Hematopoietic multipotent progenitor cell treated with erythropoietin and hydrocortisone succinate and interleukin-3 and kit ligand, for 17 days (in vitro differentiated cells): ENCODE results near the gene PTPRJ.
A peak's percentile ranks its signal among the peaks of the same experiment; 100 is the strongest.

Source experiments
- DNase-seq: peaks from one replicate; pipeline ENCODE4 v3.0.0-alpha.2; 2015; ENCODE audit warnings: low spot score

The PTPRJ gene

DNA sequence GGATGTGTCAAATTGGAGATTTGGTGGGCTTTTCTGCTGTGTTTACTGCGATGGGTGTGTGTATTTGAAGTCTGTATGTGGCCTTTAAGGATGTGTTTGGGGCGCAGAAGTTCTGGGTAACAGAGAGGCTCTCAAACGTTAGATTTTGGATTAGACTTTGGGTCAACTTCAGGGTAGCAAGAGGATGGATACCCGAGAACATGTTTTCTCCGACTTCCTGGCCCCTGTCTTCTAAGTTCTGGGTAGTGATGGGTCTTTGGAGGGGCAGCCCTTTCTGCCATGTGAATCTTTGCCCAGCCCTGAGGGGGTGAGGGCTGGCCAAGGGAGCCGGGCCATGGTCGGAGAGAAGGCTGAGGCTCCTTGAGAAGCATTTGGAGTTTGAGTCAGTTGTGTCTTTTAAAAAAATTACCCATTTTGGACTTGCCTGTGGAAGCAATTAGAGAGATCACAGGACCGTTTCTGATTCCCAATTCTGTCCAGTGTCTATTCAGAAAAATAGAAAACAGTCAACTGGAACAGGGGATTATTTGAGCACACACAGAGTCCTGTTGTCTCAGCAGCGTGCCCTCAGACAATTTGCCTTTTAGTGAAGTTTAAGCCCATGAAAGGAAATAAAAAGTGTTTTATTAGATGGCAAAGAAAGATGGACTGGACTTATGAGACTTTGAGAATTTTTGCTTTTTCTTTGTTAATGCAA is 114.4 kb downstream of the PTPRJ start:
- DNase-seq: no peak

- DNase-seq: no peak
These were observed 115.6 kb downstream of the PTPRJ start for GRCh38 chr11:48095779-48096470.

DNA sequence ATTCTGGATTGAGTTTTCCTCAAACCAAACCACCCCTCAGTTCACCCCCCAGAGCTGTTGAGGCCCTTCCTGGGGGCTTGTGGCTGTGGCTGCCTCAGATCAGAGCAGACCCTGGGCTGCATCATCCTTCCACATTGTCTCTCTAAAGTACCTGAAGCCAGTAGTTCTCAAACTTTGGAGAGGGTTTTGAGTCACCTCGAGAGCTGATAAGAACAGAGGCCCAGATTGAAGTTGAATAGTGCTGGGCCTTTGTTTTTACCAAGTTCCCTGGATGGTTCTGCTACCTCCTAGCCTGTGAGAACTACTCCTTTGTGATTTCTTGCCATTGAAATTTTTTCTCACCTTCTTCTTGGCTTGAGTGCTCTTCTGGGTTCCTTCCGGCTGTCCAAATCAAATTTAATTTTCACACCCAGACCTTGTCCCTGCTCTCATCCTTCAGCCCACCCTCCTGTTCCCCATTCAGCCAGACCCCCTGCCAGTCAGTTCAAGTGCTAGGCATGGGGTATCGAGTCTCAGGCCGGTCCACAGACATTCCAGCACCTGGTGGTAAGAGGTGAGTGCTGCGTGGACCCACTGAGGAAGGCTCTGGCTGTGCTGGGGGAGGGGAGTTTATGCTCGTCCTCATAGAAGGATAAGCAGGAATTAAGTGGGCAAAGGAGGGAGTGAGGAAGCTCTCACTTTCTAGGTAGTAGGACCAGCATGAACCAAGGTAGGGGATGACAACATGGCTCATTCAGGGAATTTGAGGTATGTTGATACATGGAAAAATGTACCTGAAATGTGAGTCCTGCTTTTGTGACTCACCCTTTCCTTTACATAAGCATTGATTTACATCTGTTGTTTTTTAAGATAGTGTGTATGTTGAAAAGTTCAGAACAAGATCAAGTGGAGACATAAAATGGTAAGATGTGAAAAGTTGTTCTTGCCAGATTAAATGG is 116.5 kb downstream of the PTPRJ start:
- DNase-seq: no peak

- DNase-seq: no peak
These were observed 117.7 kb downstream of the PTPRJ start for GRCh38 chr11:48098024-48098423.

DNA sequence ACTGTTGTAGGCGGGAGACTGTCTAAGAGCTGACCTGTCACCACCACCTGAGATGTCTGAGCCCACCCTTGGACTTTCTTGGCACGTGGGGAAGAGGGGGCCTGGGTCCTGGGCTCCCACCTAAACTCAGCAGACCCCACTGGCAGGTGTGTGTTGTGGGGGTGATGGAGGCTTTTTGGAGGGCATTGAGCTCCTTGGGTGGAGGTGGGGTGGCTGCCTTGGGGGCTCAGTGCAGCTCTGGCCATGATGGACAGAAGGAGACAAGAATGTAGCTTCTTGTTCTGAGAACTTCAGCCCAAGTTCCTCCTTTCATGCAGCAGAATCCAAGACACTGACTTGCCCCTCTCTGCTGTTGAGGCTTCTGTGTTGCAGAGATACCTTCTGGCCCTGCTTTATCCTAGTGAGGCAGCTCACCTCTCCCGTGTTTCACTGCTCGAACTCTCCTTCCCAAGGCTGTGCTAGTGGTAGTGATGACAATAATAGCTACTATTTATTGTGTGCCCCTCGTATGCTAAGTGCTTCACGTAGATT is 119.6 kb downstream of the PTPRJ start:
- no peak for DNase-seq

DNA sequence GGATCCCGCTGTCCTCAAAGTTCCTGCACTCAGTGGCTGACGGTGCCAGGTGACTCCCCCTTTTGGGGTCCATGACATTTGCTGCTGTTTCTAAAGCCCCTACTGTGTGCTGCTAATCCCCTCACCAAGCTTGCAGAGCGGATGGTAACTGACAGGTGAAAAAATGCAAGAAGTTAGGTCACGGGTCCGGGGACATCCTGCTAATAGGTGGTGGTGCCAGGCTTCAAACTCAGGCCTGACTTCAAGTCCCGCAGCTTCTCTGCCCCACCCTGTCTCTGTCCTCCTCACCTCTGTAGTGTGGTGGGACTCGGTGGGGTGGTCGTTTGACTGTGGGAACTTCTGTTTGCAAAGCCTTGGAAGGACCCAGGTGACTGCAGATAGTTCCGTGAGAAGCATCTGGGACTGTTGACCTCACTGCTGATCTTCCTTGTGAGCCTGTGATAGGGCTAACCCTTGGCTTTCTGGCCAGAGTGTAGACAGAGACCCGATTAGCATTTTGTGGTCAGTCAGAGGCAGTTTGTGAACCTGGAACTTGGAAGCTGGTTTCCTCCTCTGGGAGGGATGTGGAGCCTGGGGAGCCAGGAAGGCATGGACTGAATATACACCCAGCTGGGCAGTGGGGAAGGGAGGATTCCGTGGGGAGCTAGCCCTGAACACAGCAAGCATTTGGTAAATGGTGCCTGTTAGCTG is 120.8 kb downstream of the PTPRJ start:
- no peak for DNase-seq

- DNase-seq: no peak
These were observed 121.6 kb downstream of the PTPRJ start for GRCh38 chr11:48101958-48102357.

GRCh38 chr11:48103621-48104567 is 123.5 kb downstream of the PTPRJ start:
- DNase-seq: no peak

DNA sequence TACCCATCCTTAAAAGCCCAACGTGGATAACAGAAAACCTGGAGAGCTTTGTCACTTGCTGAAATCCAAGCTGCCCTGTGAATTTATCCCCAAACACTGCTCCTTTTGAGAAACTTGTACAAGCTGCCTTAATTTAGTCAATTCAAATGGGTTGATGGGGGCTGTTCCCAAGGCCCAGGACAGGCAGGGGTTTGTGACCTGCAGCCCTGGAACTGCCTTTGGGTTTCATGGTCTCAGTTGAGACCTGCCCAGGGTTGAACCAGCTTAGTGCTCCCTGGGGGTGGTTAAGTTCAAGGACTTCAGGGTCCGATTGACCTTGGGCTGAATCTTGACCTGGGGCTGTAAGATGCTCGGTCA is 124.2 kb downstream of the PTPRJ start:
- DNase-seq: no peak

DNA sequence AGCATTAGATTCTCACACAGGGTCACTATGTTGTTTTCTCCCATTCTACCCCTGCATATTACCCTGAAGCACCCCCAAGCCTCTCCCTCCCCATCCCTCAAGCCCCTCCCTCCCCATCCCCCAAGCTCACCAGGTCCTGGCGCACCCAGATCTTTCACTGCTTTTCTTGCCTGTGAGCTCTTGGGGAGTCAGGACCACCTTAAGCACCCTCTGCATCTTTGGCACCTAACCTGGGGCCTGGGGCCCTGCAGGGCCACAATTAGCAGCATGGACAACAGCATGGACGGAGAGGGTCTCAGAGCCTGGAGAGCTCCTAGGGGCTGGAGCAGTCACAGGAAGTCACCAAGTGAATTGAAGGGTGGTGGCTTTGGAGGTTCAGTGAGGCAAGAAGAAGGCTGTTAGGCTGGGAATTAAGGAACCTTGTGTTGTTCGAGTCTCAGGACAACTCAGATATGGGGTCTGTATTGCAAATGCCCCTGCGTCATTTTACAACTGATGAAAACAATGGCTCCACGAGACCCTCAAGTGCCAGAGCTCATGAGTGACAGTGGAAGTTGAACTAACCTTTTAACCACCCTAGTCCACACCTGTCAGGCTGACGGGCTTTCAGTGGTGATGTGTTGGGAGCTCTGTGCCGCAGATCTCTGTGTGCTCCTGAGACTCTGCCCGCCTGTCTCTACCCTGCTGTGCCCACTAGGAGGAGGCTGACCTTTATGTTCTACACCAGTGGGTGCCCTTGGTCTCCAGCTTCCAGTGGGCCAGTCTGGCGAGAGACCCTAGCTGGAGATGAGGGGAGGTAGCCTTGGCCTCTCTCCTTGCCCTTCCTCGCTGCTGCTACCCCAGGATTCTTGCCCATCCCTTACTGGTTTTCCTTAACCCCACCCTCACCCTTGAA is 125.0 kb downstream of the PTPRJ start:
- no peak for DNase-seq

DNA sequence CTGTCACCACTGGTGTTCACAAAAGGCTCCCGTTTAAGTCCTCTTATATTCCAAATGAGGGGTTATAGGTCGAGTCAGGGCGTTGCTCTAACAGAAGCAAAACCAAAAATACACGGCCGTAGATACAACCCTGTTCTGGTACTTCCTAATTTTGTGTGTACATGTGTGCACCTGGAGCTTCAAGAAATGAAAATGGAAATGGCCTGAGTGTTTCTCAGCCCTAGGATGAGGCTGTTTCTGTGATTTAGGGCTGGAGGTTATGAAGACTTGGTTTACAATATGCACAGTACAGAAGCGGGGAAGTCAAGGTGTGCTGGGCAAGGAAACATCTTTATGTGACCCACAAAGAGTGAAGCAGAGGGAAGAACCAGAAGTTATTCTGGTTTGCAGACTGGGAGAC is 125.8 kb downstream of the PTPRJ start:
- DNase-seq: no peak

DNA sequence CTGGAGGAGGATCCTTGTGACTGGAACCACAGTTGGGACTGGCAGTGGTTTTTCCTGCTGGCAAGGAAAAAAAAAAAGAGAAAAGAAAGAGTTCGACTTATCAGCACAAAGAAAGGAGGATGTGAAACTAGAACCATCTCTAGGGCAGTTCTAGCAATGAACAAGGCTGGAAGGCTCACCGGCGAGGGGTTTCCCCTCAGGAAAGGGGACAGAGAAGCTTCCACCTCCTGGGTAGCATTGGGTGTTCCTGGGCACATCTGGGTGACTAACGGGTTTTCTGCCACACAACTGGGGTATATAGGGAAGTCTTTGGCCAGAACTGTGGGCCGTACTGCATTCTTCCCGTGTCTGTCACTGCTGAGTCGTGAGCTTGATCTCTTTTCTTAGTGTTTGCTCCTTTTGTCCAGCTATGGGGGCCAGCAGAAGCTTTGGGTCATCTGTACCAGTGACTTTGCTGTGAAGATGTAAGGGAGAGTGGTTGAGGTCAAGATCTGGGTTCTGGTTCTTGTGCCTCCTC is 126.9 kb downstream of the PTPRJ start:
- DNase-seq: no peak

DNA sequence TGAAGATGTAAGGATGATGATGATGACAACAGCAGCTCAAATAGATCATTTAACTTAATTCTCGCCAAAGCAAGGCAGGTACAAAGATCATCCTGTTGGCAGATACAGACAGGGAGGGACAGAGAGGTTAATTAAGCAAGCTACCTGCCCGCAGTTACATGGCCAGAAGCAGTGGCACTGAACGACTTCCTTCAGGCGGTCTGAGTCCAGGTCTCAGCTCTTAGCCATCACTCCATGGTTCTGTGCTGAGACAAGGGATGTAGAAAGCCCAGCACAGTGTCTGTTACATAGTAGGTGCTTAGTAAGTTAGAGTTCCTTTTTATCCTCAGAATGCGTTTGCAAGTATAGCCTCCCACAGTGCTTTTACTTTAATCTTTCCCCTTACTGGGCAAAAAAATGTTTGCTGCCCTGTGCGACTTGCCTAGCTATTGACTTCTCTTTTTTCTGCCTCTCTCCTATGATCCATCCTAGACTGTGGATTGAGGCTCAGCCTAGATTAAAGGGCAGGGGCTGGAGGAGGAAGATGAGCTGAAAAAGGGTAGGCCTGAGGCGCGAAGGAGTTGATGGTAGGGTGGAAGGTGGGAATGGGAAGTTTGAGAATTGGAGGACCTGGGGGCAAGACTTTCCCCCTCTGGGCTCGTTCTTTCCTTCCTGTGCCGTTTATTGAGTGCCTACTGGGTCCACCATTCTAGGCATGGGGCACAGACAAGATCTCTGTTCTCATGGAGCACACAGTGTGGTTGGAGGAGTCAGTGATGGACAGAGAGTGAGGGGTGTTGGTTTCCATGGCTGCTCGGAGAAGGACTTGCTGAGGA is 128.1 kb downstream of the PTPRJ start:
- no peak for DNase-seq

DNA sequence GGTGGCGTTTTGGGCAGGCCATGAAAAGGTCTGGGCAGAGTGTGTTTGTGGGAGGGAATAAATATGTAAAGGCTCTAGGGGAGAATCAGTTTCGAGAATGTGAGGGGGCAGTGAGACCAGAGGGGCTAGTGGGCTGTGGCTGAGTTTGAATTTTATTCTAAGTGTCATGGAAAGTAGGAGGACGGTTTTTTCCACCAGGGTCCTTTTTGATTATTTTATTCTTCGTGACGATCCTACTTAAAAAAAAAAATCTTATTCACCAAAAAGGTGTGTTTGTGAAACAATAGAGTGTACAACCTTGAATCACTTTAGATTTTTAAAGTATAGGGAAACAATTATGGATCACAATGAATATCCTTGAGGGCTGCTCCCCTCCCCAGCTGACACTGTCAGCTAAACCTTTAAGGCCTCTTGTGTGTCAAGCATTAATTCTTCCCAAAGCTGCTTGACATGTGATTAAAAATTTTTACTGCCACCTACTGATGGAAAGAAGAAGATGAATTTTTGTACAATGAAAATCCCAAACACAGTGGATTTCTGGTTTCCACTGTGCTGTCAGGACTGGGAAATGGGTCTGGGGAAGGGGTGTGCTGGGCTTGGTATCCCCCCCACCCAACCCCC is 128.8 kb downstream of the PTPRJ start:
- DNase-seq: peak; percentile 53

GRCh38 chr11:48110509-48110766 is 130.1 kb downstream of the PTPRJ start:
- DNase-seq: no peak

DNA sequence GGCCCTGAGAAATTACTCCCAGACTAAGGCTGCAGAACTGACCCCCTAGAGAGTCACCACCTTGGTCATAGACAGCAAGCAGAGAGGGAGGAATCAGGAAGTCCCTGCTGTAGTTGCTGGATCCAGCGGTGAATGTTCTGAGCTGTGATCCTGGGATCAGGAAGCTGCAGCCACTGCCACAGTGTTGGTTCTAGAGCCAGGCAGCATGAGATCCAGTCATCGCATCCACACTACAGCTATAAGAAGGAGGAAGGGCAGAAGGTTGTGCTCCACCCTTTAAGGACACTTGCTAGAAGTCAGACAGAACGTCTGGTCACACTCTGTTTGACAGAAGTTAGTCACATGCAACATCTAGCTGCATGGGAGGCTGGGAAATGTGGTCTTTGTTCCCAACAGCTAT is 131.5 kb downstream of the PTPRJ start:
- DNase-seq: no peak

DNA sequence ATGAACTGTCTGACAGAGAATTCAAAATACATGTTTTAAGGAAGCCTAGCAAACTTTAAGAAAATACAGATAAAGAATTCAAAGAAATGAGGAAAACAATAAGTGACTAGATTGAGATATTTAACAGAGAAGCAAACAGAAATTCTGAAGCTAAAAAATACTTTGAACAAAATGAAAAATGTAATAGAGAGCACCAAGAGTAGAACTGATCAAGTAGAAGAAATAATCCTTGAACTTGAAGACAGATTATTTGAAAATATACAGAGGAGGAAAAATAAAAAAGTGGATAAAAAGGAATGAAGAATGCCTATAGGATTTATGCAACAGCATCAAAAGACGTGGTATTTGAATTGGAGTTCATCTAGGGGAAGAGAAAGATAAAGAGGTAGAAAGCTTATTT is 134.4 kb downstream of the PTPRJ start:
- no peak for DNase-seq

DNA sequence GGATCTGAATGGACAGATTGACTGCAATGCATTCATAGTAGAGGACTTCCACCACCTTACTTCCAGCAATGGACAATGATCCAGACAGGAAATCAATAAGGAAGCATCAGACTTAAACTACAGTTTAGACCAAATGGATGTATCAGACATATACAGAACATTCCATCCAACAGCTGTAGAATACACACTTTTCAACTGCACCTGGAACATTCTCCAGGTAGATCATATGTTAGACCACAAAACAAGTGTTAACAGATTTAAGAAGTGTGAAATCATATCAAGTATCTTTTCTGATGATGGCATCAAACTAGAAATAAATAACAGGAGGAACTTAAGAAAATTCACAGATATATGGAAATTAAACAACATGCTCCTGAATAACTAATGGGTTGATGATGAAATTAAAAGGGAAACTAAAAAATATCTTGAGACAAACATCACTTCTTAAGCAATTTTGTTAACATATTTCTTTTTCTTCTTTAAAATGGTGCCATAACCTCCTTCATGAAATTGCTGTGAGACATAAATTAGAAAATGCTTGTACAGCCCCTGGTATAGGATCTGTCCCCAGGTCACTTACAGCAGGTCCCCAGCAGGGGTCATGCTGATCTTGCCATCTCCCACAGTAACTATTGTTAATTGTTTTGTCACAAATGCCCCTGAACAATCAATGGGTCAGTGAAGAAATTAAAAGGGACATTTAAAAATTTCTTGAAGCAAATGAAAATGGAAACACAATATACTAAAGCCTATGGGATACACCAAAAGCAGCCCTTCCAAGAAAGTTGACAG is 136.3 kb downstream of the PTPRJ start:
- DNase-seq: no peak
